ENCODE measurements around the gene CTAG2. TPM values are rescaled to one million over a fixed set of nuclear protein-coding genes. Genes with fewer than 3 reads are reported as not detected.
"Not testable (repeated sequence)": the region's sequence is repeated elsewhere in the genome, so short reads cannot be mapped to it uniquely, and the experiment has no call there.

Gene CTAG2
- not detected in 2 replicates for total RNA-seq

- not testable (repeated sequence) for DNase-seq (ENCODE audit: low read depth)
These were observed at the start of gene CTAG2 for GRCh38 chrX:154653413-154653812. Gene CTAG2 (minus strand): TSS chrX:154653579. CDS start chrX:154653515, 64 bp downstream.

- no peak for DNase-seq (ENCODE audit: low read depth)
These were observed 45.4 kb upstream of the CTAG2 start for GRCh38 chrX:154698630-154699248.

DNA sequence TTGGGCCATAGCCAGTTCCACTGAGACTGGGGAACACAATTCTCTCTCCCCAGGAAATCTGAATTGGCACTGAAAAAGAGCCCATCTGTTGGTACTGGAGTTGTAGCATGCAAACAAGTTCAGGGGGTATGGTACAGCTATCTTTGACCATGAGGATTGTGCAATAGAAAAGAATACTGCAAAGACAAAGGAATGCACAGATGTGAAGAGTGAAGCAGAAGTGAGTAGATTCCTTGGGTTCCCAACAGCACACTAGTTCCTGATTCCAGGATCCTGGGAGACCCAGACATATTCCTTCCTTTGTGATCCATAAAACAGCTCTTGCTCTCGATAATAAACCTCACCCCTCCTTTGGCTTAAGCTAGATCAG lies 43.3 kb upstream of the CTAG2 start:
- no peak for DNase-seq (ENCODE audit: low read depth)

- DNase-seq (ENCODE audit: low read depth), result peak; percentile 48
These were observed 42.7 kb upstream of the CTAG2 start for GRCh38 chrX:154695911-154696675.

DNA sequence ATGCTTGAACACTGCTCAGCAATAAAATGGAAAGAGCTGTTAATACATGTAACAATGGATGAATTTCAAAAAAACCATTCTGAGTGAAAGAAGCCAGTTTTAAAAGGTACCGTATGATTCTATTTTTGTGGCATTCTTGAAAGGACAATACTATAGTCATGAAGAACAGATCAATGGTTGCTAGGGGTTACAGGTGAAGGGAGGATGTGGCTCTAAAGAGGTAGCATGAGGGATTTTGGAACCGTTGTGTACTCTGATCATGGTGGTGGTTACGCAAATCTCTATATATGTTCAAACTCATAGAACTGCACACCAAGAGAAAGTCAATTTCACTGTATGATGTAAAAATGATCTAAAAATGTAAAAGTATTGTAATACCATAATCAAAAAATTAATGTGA lies 40.0 kb upstream of the CTAG2 start:
- no peak for DNase-seq (ENCODE audit: low read depth)

DNA sequence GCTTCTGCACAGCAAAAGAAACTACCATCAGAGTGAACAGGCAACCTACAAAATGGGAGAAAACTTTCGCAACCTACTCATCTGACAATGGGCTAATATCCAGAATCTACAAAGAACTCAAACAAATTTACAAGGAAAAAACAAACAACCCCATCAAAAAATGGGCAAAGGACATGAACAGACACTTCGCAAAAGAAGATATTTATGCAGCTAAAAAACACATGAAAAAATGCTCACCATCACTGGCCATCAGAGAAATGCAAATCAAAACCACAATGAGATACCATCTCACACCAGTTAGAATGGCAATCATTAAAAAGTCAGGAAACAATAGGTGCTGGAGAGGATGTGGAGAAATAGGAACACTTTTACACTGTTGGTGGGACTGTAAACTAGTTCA lies 37.1 kb upstream of the CTAG2 start:
- DNase-seq (ENCODE audit: low read depth), result not testable (repeated sequence)

DNA sequence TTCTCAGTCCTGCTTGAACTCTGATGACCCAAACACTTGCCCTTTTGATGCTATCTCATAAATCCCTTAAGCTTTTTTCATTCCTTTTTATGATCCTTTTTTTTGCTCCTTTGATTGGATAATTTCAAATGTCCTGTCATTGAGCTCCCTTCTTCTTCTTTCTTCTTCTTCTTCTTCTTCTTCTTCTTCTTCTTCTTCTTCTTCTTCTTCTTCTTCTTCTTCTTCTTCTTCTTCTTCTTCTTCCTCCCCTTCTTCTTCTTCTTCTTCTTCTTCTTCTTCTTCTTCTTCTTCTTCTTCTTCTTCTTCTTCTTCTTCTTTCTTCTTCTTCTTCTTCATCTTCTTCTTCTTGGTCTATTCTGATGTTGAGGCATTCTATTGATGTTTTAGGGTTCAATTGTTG lies 18.7 kb upstream of the CTAG2 start:
- not testable (repeated sequence) for DNase-seq (ENCODE audit: low read depth)

GRCh38 chrX:154670848-154671247 lies 17.5 kb upstream of the CTAG2 start:
- not testable (repeated sequence) for DNase-seq (ENCODE audit: low read depth)

DNA sequence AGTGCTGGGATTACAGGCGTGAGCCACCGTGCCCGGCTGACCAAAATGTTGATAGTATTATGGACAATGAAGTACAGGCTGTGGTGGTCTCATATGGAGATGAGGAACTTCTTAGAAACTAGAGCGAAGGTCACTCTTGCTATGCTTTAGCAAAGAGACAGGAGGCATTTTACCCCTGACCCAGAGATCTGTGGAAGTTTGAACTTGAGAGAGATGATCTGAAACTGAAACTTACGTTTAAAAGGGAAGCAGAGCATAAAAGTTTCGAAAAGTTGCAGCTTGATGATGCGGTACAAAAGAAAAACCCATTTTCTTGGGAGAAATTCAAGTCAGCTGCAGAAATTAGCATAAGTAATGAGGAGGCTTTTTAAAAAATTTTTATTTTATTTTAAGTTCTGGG lies 8.5 kb upstream of the CTAG2 start:
- DNase-seq (ENCODE audit: low read depth), result no peak

- DNase-seq (ENCODE audit: low read depth), result no peak
These were observed 7.8 kb upstream of the CTAG2 start for GRCh38 chrX:154661170-154661569.

GRCh38 chrX:154660541-154660940 lies 7.2 kb upstream of the CTAG2 start:
- no peak for DNase-seq (ENCODE audit: low read depth)

DNA sequence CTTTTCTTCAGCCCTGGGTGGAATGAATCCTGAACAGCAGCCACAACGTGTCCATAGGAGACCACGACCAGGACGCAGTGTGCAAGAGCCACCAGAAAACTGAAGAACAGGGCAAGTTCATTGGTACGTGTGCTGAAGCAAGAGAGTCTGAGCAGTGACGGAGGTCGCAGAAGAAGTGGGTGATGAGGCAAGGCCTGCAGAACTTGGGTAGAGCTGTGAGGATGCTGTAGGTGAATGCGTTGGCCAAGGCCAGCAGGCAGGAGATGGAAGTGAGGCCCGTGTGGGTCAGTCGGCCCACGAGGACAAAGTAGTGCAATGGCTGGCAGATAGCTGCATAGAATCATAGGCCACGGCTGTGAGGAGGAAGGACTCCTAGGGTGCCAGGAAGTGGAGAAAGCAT lies 5.6 kb upstream of the CTAG2 start:
- DNase-seq (ENCODE audit: low read depth), result no peak

GRCh38 chrX:154658187-154658586 lies 4.8 kb upstream of the CTAG2 start:
- DNase-seq (ENCODE audit: low read depth), result no peak

DNA sequence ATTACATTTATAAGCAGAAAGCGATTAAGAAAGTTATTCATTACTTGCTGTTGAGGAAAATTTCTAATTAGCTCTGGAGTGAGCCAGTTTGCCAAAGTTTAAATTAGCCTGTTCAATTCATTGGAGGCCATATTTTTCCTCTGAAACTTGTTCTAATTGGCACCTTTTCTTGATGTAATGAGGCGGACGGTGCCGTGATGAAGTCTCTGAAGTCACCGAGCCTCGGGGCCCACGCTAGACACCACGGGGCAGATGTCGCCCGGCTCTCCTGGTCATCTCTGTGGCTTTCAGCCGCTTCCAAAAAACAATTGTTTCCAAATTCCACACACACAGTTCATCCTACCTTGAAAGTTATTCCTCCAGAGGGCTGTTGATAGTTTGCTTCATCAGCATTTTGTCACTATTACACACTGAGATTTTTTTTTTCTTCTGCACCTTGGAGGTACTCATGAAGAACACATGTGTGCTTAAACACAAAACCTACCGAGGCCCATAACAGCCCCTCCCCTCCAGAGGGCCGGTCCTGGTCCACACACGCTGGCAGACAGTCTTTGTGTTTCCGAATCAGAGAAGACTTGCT lies 3.9 kb upstream of the CTAG2 start:
- DNase-seq (ENCODE audit: low read depth), result no peak

GRCh38 chrX:154655786-154656185 lies 2.4 kb upstream of the CTAG2 start:
- DNase-seq (ENCODE audit: low read depth), result no peak

GRCh38 chrX:154655346-154655745 lies 2.0 kb upstream of the CTAG2 start:
- no peak for DNase-seq (ENCODE audit: low read depth)

DNA sequence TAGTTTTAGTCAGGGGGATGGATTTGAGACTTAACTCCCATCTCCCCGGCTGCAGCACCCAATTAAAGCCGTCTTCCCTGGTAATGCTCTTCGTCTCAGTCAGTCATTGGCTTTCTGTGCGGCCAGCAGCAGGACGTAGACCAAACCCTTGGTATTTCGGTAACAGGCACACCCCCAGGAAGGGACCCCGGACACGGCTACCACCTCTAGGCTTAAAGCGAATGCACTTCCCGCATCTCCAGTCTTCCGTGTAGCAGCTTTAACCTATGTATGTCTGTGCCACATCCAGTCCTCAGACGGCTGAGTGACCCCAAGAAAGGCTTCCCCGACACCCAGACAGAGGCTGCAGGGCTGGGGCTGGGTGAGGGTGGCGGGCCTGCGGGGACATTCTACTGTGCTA lies 1.5 kb upstream of the CTAG2 start:
- no peak for DNase-seq (ENCODE audit: low read depth)

- DNase-seq (ENCODE audit: low read depth), result no peak
These were observed 993 bp upstream of the CTAG2 start for GRCh38 chrX:154654372-154654771.

DNA sequence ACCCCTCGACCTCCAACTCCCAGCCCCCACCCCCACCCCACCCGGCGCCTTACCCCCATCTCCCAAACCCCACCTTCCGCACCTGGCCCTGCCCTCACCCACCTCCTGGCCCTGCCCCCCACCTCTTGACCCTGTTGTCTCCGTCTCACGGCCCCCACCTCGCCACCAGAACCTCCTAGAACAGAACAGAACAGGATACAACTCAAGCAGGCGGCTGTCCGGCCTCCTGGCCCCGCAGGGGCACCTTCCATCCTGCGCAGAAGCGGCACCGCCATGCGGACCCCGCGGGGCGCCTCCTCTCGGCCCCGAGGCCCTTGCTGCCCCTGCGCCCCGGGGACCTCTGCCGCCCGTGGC lies 354 bp downstream of the CTAG2 start:
- DNase-seq (ENCODE audit: low read depth), result no peak

DNA sequence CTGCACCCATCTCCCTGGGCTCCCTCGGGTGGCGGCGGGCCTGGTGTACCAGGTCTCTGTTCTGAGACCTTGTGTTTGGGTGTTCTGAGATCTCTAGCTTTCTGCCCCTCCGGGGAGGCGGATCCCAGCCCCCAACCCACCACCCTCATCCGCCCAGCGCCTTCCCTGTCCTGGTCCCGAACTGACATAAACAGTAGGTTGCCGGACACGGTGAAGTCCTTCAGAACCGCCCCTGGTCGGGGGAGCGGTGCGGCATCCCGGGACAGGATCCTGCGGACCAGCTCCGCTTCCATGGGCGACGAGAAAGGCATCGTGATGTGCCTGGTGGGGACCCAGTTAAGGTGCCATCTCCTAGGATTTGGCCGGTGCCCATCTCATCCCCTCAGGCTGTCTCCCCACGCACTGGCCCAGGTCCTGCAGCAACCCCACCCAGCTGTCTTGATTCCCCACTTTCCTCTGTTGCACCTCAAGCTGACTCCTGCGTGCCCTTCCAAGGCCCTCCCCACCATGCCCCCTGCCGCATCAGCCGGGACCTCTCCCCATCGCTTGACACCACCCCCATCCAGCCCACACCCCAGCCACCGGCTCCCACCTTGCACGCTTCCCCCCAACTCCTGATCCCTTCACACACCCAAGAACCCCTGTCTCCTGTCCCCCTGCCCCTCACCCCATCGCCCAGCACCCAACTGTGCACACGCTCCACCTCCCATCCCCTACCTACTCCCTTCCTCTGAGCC lies 900 bp downstream of the CTAG2 start:
- DNase-seq (ENCODE audit: low read depth), result no peak

DNA sequence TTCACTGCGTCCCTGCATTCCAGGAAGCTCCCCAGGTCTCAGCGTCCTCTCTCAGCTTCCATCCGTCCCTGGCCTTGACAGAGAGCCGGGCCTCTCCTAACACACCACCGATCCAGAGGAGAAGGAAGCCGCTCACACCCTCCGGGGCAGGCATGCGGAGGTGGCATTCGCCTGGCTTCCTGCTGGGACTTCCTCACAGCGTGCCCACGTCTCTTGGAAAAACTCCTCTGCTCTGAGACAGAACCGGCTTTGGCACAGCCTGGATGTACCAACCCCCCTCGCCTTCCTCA lies 3.2 kb downstream of the CTAG2 start:
- no peak for DNase-seq (ENCODE audit: low read depth)

DNA sequence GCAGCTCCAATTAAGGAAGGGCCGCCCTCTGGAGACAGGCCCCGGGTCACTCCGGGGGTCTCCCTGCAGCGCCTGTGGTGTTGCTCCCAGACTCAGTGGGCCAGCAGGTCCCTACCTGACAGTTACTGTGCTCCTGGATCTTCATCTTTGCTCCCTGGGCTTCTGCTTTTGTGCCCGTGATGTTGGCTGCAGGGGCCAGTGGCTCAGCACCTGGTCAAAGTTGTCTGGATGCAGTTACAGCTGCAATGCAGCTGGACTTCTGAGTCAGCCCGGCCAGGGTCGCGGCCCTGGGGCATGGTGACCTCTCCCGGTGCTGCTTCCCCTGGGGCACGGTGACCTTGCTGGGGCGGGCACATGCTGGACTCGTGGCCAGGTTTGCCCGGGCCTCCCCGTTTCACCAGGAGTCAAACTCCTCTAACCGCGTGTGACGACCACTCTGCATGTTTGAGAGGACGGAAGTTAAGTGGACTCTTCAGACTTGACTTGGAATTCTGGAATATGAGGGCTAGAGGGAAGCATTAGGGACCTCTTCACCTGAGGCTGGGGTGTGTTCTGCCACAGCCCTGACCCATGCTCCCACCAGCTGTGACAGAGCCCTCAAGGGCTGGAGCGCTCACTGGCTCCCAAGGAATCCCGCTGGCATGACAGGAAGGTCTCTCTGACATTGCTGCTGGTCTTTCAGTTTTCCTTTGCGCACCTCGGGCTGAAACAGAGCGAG lies 3.7 kb downstream of the CTAG2 start:
- DNase-seq (ENCODE audit: low read depth), result no peak

Data from renal cortical epithelial cell (primary cell).